ENCODE data around the gene PPIA.
"Not testable (repeated sequence)": the region's sequence is repeated elsewhere in the genome, so short reads cannot be mapped to it uniquely, and the experiment has no call there.

Gene PPIA

GRCh38 chr7:44827567-44827966, 31.1 kb downstream of the PPIA start:
- no peak for DNase-seq (ENCODE audit: low read depth)

DNA sequence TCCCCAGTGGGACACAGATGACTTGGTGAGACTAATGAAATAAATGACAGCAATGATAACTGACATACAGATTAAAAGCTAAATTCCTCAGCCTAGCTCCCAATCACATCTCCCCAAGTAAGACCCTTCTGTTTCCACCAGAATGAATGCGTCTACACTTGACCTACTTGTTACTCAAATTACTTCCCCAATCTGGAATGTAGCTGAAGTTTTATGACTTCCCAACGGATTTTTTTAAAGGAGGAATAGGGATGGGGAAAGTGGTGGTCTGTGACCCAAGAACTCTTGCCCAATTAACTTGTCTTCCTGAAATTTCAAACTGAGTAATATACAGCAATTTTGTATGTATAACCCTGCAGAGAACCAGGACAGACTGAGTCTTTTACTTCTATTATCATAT, 42.3 kb downstream of the PPIA start:
- DNase-seq (ENCODE audit: low read depth), result no peak

- DNase-seq (ENCODE audit: low read depth), result not testable (repeated sequence)
Observed at GRCh38 chr7:44842675-44843074, 46.2 kb downstream of the PPIA start.

DNA sequence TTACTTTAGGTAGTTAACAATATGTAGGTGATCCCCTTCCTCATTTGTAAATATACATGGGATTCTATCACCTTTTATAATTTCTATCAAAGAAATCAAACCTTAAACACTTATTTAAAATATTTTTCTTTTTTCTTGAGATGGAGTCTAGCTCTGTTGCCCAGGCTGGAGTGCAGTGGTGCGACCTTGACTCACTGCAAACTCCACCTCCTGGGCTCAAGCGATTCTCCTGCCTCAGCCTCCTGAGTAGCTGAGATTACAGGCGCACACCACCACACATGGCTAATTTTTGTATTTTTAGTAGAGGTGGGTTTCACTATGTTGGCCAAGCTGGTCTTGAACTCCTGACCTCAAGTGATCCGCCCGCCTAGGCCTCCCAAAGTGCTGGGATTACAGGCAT, 47.0 kb downstream of the PPIA start:
- DNase-seq (ENCODE audit: low read depth), result not testable (repeated sequence)

DNA sequence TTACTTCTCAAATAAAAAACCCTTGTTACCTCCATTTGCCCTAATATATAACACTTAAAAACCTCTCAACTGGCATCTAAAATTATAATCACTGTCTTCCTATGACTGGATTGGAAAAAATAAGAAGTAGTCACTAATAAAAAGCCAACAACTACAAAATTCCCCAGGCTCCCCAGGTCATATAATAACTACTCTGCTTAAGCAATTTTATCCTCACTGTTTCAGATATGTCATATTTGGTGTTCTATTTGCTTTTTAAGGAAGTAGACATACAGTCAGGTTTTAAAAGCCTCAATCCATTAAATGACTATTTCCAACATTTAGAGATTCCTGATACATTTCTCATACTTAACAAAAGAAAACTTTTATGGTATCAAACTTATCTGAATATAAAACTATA, 49.0 kb downstream of the PPIA start:
- DNase-seq (ENCODE audit: low read depth), result no peak

- DNase-seq (ENCODE audit: low read depth), result not testable (repeated sequence)
Observed at GRCh38 chr7:44846390-44846789, 49.9 kb downstream of the PPIA start.

- no peak for DNase-seq (ENCODE audit: low read depth)
Observed at GRCh38 chr7:44846816-44847508, 50.5 kb downstream of the PPIA start.

GRCh38 chr7:44847509-44847919, 51.0 kb downstream of the PPIA start:
- peak; percentile 67 for DNase-seq (ENCODE audit: low read depth)

DNA sequence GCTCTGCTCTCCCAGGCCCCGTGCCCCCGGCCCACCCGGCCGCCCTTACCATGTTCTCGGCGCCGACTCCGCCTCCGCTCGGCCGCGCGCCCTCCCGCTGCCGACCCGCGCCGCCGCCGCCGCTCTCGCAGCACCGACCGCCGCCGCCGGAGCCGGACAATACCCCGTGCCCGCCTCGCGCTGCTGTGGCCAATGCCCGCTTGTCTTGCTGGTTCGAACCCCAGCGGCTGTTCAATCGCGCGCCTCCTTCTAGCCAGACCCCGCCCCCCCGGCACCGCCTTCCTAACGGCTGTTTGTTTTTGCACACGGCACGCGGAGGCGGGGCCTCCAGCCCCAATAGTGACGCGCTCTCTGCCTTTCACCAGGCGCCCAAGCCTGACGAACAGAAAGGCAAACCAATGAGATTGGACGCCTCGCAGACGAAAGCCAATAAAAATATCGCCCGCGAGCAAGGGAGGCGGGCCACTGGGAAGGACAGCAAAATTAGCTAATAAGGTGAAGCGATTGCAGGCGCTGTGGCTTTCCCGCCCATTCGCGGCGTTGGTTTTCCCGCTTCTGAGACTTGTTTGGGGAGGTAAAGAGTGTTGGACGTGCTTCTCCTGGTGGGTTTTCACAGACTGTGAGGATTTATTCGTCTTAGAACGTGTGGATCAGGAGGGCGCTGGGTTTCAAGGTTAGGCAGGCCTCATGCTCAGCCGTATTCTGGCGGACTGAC, 51.6 kb downstream of the PPIA start, which contains the start of gene H2AZ2:
Gene H2AZ2 (minus strand): TSS at position 168 of the 715 bp plus-strand sequence. CDS start 116 bp downstream, at position 52.
- peak; percentile 99 for DNase-seq (ENCODE audit: low read depth)

- DNase-seq (ENCODE audit: low read depth), result no peak
Observed at GRCh38 chr7:44849259-44849884, 52.9 kb downstream of the PPIA start.

- no peak for DNase-seq (ENCODE audit: low read depth)
Observed at GRCh38 chr7:44849885-44850544, 53.5 kb downstream of the PPIA start.

DNA sequence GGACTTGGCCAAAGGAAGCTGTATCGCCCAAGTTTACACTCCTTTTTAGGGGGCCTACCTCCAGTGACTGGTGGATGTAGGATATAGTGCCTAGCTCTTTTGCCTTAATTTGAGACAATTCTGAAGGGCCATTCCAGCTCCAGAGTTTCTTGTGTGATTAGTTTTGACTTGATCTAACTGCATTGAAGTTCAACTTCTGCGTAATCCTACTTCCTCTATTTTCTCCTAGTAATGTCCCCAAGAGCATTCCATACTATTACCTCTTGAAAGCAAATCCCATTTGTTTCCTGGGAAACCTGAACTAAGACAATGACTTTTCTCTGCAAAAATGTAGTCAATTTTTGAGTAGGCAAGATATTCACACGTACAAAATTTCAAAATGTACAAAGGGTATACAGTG, 56.1 kb downstream of the PPIA start:
- no peak for DNase-seq (ENCODE audit: low read depth)

Data from fibroblast of the conjunctiva (primary cell).